ENCODE results near the gene RNF166. TPM values are rescaled to one million over a fixed set of nuclear protein-coding genes. Genes with fewer than 3 reads are reported as not detected.

Gene RNF166
- total RNA-seq, 1 donor from 2014 or later: 14.2 TPM

DNA sequence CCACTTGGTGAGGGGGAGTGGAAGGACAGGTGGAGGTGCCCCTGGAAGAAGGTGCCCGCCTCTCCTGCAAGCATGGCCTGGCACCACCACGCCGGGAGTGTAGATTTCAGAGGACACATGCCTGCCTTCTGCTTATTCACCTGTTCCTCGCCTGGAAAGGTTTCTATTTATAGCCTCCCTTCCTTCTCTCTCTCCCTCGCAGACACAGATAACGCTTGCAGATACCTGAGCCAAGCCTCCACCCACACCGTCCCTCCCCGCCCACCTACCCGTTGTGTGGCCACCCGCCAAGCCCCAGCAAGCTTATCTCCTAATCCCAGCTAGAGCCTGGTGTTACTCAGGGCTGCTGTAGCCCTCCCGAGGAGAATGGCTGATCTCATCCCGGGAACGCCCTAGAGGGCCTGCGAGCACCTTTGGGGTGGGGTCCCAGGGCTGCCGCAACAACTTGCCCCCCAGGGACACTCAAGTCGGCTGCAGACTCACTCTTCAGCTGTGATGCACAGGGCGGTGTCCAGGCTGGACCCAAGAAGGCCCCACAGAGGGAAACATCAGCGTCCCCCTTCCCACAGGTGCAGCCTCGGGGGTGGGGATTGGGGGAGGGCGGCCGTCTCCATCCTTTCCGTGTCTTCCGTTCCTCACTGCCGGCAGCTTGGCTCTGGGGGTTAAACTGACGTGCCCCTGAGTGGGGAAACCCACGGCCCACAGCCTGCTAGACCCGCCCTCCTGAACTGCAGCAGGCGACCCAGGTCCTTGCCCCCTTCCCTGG, 18.0 kb downstream of the RNF166 start:
- no peaks in the 10 kb centered on the region for H3K36me3 ChIP-seq
- peaks cover 88% of the 10 kb centered on the region for H3K27me3 ChIP-seq (ENCODE audit: low read depth)
- DNase-seq: no peak
- H3K9me3 ChIP-seq (replicated peaks): no peaks in the 10 kb centered on the region
- intact Hi-C loops (cut with micrococcal nuclease): no loop called here
- H3K27ac ChIP-seq (replicated peaks): no peak overlapping the region
- H3K4me3 ChIP-seq: no peak overlapping the region
- TF ChIP-seq, protein P1, sequence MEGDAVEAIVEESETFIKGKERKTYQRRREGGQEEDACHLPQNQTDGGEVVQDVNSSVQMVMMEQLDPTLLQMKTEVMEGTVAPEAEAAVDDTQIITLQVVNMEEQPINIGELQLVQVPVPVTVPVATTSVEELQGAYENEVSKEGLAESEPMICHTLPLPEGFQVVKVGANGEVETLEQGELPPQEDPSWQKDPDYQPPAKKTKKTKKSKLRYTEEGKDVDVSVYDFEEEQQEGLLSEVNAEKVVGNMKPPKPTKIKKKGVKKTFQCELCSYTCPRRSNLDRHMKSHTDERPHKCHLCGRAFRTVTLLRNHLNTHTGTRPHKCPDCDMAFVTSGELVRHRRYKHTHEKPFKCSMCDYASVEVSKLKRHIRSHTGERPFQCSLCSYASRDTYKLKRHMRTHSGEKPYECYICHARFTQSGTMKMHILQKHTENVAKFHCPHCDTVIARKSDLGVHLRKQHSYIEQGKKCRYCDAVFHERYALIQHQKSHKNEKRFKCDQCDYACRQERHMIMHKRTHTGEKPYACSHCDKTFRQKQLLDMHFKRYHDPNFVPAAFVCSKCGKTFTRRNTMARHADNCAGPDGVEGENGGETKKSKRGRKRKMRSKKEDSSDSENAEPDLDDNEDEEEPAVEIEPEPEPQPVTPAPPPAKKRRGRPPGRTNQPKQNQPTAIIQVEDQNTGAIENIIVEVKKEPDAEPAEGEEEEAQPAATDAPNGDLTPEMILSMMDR (IDR thresholded peaks at IDR 0.05; ENCODE audit: borderline replicate concordance): no peak
- peaks cover 37% of the 10 kb centered on the region for H3K4me1 ChIP-seq

- TF ChIP-seq, protein P1 (IDR thresholded peaks at IDR 0.05; ENCODE audit: borderline replicate concordance): no peak
- no peak overlapping the region for H3K4me3 ChIP-seq
- no peak overlapping the region for H3K27ac ChIP-seq (replicated peaks)
- intact Hi-C loops (cut with micrococcal nuclease): no loop called here
- H3K4me1 ChIP-seq: peaks cover 37% of the 10 kb centered on the region
- H3K36me3 ChIP-seq: no peaks in the 10 kb centered on the region
- DNase-seq: no peak
- peaks cover 94% of the 10 kb centered on the region for H3K27me3 ChIP-seq (ENCODE audit: low read depth)
- H3K9me3 ChIP-seq (replicated peaks): no peaks in the 10 kb centered on the region
Measured at GRCh38 chr16:88687676-88688012, 18.6 kb downstream of the RNF166 start.

DNA sequence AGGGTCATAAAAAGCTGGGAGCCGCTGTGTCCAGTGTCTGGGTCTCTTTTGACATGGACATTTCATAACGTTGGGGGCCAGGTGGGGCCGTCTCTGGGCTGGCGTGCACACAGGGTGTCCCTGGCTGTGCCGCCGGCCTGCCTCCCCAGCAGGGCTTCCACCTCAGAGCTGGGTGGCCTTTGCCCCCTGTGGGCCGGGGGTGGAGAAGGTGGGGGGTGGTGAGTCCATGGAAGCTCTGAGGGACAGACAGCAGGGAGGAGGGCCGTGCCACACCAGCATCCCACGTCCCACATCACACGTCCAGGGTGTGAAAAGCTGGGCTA, 19.0 kb downstream of the RNF166 start:
- H3K9me3 ChIP-seq (replicated peaks): no peaks in the 10 kb centered on the region
- no peak for DNase-seq
- H3K36me3 ChIP-seq: no peaks in the 10 kb centered on the region
- intact Hi-C loops (cut with micrococcal nuclease): no loop called here
- peaks cover 37% of the 10 kb centered on the region for H3K4me1 ChIP-seq
- no peak overlapping the region for H3K4me3 ChIP-seq
- TF ChIP-seq, protein P1 (IDR thresholded peaks at IDR 0.05; ENCODE audit: borderline replicate concordance): no peak
- peaks cover 97% of the 10 kb centered on the region for H3K27me3 ChIP-seq (ENCODE audit: low read depth)
- no peak overlapping the region for H3K27ac ChIP-seq (replicated peaks)

DNA sequence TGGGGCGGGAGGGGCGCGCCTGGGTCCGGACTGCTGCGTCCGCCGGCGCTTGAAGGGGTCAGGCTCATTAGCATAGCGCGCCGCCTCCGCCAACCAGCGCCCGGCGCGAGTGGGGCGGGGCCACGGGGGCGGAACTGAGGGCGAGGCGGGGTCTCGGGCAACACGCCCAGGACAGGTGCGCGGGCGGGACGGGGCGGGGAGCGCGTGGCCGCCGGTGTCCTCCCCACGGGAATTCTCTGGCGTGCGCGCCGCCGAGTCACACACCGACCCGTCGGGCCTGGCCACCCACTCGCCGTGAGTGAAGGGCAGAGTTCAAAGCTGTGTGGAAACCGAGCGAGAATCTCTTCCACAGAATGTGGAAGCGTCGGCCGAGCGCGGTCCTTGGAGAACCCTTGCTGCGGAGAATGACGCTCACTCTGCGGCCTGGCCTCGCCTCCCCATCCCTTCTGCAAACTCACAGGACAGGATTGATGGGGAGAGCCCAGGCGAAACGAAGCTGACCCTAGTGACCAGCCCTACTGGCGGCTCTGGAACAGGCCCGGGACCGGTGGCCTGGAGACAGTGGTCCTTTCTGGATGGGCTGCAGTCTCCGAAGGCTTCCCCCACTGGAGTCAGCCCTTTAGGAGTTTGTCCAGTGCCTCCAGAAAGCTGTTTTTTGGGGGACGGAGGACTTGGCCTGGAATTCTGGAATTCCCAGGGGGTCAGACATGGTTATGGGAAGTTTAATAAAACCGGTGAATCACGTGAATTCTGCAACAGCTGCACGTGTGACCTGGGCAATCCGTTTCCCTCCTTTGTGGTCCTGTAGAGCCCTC, 19.6 kb downstream of the RNF166 start, which contains the start of gene SNAI3:
Gene SNAI3 (minus strand): TSS at position 69 of the 815 bp plus-strand sequence. CDS start 101 bp downstream, outside the sequence.
- Histone ChIP-seq H3K27ac (replicated peaks) (peak within 1 kb of the TSS; percentile 13), H3K36me3 (no peaks in the 10 kb centered on the region), H3K4me3 (peak within 1 kb of the TSS; percentile 76), H3K9me3 (replicated peaks) (no peaks in the 10 kb centered on the region), H3K4me1 (peaks cover 37% of the 10 kb centered on the region), H3K27me3 (ENCODE audit: low read depth) (peaks cover 98% of the 10 kb centered on the region)
- intact Hi-C loops (cut with micrococcal nuclease): no loop called here
- TF ChIP-seq, protein P1 (IDR thresholded peaks at IDR 0.05; ENCODE audit: borderline replicate concordance): no peak
- peak; percentile 85 for DNase-seq

DNA sequence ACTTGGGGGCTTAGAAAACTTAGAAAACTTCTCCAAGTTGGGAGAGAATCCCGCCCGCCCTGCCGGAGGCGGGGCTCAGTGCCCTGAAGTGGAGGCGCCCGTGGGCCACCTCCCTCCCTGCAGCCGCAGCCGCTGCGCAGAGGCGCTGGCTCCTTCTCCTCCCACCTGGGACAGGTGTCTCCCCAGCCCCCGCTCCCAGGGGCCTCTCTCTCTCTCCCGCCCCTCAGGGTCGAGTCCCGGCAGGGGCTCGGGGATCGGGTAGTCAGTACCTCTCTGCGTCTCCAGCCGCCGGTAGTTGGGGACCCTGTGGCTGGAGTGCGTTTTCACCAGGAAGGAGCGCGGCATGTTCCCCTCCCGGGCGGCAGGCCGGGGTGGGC, 20.2 kb downstream of the RNF166 start:
- no peak for DNase-seq
- Histone ChIP-seq H3K4me1 (peaks cover 37% of the 10 kb centered on the region), H3K27me3 (ENCODE audit: low read depth) (peaks cover 98% of the 10 kb centered on the region), H3K36me3 (no peaks in the 10 kb centered on the region), H3K9me3 (replicated peaks) (no peaks in the 10 kb centered on the region), H3K27ac (replicated peaks) (peak overlapping the region; percentile 13), H3K4me3 (peak overlapping the region; percentile 76)
- TF ChIP-seq, protein P1 (IDR thresholded peaks at IDR 0.05; ENCODE audit: borderline replicate concordance): no peak
- intact Hi-C loops (cut with micrococcal nuclease): no loop called here

Data from left ventricle myocardium inferior (tissue), 1 donor.